Fibroblast of lung (primary cell): ENCODE results near the gene TBC1D5.

Experiments used
- EZH2 ChIP-seq: IDR thresholded peaks from 2 replicates; pipeline ENCODE4 v1.5.1; 2012; ENCODE audit warnings: low read length, control low read depth, mild to moderate bottlenecking; ENCODE audit errors: missing control alignments
- TF ChIP-seq, protein P1 (sequence below), 2 donors: IDR thresholded peaks in 1 of 2; conservative IDR thresholded peaks in 1 of 2; 1 replicate in 1 of 2; 2 replicates in 1 of 2; pipeline ENCODE4 v1.5.1; 2011 to 2012; ENCODE audit warnings: low read length in 2 of 2, control low read depth in 1 of 2, inconsistent platforms in 1 of 2, low read depth in 1 of 2, mild to moderate bottlenecking in 1 of 2

DNA sequence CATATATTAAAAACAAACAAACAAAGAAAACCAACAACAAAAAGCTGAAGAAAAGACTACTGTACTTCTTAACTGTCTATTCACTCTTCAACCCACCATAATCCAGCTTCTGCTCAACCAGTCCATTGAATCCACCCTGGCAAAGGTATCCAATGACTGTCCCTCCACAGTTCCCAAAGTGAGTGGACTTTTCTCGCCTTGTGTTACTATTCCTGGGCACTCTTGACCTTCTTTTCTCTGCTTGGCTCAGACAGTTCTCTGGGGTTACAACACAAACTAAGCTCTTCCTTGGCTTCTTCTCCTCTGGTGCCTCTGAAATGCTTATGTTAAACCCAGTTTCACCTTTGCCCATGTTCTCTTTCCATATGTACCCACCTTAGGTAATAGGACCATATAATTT, 437.5 kb downstream of the TBC1D5 start:
- TF ChIP-seq, protein P1, sequence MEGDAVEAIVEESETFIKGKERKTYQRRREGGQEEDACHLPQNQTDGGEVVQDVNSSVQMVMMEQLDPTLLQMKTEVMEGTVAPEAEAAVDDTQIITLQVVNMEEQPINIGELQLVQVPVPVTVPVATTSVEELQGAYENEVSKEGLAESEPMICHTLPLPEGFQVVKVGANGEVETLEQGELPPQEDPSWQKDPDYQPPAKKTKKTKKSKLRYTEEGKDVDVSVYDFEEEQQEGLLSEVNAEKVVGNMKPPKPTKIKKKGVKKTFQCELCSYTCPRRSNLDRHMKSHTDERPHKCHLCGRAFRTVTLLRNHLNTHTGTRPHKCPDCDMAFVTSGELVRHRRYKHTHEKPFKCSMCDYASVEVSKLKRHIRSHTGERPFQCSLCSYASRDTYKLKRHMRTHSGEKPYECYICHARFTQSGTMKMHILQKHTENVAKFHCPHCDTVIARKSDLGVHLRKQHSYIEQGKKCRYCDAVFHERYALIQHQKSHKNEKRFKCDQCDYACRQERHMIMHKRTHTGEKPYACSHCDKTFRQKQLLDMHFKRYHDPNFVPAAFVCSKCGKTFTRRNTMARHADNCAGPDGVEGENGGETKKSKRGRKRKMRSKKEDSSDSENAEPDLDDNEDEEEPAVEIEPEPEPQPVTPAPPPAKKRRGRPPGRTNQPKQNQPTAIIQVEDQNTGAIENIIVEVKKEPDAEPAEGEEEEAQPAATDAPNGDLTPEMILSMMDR (conservative IDR thresholded peaks at IDR 0.05 in 1 of 2, IDR thresholded peaks at IDR 0.05 in 1 of 2; ENCODE audit: low read depth in 1 of 2, low read length in 2 of 2), result no peak
- TF ChIP-seq EZH2, result no peak
